Inflammatory macrophage treated with lipopolysaccharide for 1 hour (primary cell): ENCODE data around the gene MGA.
"Not testable (repeated sequence)": the region's sequence is repeated elsewhere in the genome, so short reads cannot be mapped to it uniquely, and the experiment has no call there.

ENCODE experiments used
- DNase-seq, 2 donors: peaks; one replicate each; pipeline ENCODE4 v3.0.0-alpha.2; 2020 to 2022

MGA gene

DNA sequence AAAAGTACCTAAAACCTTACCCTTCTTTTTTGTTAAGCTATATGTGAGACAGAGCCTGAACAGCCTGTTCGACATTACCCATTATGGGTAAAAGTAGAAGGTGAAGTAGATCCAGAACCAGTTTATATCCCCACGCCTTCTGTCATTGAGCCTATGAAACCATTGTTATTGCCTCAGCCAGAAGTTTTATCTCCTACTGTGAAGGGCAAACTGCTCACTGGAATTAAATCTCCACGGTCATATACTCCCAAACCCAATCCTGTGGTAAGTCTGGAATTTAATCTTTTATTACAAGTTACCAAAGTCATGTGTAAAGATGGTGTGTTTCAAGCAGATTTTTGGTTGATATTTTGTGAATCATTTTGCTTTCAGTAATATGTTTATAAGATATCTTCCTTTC lies 66.9 kb downstream of the MGA start:
- no peak for DNase-seq

DNA sequence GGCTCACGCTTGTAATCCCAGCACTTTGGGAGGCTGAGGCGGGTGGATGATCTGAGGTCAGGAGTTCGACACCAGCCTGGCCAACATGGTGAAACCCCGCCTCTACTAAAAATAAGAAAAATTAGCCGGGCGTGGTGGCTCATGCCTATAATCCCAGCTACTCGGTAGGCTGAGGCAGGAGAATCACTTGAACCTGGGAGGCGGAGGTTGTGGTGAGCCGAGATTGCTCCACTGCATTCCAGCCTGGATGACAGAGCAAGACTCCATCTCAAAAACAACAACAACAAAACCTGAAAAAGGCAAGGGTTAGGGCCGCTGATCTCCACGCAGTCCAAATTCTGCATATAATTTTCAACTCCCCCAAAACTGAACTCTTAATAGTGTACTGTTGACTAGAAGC lies 67.9 kb downstream of the MGA start:
- not testable (repeated sequence) for DNase-seq

DNA sequence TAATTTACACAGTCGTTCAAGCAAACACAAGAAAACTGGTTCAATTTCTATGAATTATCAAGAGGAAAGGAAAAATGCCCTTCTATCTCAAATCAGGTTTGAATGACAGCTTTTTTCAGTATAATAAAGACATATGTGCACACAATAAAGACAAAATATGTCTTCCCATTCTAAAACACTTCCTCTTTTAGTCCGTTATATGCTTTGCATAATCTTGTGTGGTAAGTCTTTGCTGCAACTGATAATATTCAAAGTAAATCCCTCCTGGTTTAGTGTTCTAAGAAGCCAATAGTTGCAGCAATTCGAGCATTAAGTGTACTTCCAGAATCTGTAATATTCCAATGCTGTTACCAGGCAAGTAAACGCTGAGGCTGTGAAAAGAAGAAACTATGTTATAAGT lies 70.3 kb downstream of the MGA start:
- DNase-seq: peak; percentile 55 to 71

DNA sequence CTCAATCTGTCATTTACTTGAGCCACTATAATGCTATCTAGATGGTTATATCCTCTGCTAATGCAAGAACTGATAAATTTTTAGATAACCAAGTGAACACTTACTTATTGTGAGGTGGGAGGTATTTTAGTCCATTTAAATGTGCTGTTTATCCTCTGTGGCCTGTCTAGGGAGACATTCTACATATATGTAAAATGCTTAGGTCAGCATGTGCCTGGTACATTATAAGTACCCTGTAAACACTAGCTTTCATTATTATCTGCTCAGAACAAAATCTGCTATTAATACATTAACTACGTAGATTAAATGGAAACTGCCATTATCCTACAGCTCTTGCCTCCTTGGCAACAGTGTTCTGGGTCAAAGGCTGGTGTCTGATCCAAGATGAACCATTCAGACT lies 72.3 kb downstream of the MGA start:
- DNase-seq: no peak

DNA sequence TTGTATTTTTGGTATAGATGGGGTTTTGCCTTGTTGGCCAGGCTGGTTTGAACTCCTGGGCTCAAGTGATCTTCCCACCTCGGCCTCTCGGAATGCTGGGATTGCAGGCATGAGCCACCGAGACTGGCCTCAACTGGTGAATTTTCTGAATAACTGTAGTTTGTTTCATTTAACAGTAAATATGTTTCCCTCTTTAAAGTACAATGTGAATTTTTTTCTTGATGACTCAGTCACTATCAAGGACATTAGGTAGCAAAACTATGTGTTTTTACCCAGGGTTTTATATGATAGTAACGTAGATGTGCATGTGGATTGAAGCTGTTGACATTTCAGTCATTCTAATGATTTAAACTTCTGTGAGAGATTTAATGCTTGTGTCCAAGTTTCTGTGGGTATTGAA lies 73.9 kb downstream of the MGA start:
- DNase-seq: no peak

DNA sequence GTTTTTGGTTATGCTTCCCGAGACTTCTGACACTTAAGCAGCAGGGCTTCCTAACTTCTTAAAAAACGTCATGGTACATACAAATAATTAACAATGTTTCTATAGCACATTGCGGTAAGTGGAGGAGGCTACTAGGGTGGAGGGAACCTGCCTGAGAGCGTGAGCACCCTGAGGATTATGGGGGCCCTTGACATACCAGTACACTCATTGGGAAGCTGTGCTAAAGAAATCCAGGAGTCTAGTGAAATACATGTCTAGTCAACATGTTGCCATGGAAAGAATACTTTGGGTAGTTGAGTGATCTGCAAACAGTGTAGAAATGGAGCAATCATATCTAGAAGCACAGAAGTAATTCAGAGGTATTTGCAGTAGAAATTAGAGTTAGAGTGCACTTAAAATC lies 74.8 kb downstream of the MGA start:
- no peak for DNase-seq

DNA sequence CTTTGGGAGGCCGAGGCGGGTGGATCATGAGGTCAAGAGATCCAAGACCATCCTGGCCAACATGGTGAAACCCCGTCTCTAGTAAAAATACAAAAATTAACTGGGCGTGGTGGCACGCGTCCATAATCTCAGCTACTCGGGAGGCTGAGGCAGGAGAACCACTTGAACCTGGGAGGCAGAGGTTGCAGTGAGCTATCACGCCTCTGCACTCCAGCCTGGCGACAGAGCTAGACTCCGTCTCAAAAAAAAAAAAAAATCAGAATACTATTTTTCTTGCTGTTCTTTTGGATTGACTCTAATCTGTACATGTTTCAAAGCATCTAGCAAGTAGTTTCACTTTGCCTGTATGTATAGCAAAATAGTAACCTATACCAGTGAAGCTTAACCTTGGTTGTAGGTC lies 75.3 kb downstream of the MGA start:
- DNase-seq: not testable (repeated sequence)

DNA sequence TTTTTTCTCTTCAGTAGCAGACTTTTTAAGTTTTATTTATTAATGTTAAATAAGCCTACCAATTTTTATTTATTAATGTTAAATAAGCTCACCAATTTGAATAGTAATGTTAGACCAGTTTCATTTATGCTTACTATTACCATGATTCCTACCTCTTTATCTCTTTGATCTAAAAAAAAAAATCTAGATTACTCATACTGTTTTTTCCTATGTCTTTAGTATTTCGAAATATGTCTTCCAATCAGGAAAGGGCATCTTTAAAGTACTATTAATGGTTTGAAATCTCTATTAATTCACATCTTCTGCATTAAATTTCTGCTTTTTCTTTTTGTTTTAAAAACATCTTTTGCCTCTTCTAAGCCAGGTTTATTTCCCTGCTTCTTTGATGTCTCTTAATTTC lies 86.6 kb downstream of the MGA start:
- DNase-seq: no peak

DNA sequence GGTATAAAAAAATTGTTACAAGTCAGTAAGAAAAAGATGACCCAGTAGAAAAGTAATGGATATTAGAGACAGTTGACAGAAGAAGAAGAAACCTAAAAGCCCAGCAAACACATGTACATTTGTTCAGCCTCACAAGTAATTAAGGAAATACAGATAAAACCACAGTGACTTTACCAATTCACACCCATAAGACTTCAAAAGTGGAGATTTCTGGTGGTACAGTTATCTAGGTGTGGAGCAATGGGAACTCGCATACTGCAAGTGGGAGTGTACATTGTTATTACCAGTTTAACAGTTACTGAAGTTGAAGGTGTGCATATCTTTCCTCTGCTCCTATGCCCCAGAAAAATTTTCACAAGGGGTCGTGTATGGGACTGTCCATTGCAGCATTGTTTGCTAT lies 96.0 kb downstream of the MGA start:
- DNase-seq: no peak

DNA sequence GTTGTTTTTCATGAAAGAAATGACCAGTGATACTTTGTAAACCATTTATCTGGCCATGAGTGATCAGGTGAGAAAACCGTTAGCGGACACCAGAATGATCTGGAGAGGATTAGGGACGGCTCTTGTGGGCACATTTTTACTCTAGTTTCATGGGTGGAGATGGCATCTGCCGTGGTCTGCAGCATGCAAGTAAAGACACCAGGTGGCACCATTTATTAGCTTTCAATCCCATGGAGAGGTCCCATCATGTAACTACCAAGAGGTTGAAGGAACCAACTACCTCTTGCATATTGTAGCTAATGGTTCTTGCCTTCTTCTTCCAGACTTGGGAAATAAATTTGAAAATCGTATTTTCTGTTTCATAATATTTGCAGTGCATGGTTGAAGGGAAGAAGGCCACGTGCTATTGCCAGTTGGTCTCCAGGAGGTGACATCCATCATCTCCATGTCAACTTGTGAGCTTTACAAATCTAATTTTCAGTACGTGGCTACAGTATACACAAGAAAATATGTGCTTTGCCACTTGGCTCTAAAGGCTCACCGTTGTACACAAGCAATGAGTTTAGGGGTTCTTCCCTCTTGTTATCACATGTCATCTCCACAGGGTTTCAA lies 112.6 kb downstream of the MGA start:
- DNase-seq: peak; percentile 68 to 78

DNA sequence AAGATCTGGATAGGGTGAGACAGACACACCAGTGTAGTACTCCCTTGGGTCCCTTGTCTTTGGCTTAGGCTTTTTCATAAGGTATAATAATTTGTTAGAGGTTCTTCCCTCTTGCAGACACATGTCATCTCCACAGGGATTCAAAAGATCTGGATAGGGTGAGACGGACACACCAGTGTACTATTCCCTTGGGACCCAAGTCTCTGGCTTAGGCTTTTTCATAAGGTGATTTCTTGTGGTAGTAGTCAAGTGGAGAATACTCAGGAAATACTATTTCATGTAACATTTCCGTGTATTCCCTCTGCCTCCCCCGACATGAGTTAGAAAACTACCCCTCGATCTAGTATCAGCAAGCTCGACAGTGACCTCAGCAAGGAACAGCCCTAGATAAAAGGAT lies 113.1 kb downstream of the MGA start:
- no peak for DNase-seq

DNA sequence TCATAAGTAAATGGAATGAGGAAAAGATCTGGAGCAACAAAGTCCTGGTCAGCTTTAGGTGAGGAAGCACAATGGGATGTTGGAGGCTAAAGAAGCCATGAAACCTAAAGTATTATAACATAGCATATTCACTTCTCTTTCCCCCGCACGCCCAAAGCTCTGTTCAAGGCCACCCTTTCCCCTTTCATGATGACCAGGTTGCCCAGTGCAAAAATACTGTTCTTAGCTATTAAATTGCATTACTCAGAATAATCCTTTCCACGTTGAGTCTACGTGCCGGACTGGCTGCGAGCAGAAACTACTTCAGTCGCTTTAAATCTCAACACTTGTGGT lies 113.5 kb downstream of the MGA start:
- DNase-seq: no peak

DNA sequence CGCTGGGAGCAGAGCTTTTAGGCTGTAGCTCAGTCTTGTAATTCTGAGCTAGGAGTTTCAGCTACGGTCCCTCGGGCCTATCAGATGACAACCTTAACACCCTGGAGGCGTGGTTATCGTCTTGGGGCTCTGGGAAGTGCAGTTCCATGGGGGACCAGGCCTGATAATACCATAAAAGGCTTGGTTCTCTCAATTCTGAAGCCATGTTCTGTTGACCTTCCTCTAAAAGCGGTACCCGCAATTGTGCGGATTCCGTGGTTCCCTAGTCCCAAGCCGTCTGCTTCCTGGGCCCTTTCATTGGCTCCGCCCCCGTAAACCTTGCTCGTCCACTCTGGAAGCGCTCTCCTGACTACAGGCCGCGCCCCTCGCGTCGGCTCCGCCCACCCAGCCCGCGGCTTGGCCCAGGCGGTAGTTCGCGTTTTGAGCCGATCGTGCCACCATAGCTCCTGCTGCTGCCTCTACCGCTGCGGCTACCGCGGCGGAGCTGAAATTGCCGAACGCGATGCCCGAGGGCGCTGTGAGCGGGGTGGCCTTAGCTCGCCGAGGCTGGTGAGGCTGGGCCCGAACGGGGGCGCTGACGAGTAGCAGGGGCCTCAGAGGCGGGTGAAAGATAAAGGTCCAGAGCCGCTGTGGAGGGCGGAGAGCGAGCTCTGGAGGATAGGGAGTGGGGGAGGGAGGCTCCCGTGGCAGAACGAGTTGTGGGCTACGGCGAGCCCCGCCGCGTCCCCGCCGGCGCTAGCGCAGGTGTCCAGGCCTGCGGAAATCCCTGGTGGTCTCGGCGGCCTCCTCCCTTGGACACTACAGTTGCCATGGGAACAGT lies 114.1 kb downstream of the MGA start, which contains the start of gene MAPKBP1:
Gene MAPKBP1, plus strand, starts transcription at position 423 of the 820 bp plus-strand sequence. CDS start 792 bp downstream, outside the sequence.
- DNase-seq: peak; percentile 99

DNA sequence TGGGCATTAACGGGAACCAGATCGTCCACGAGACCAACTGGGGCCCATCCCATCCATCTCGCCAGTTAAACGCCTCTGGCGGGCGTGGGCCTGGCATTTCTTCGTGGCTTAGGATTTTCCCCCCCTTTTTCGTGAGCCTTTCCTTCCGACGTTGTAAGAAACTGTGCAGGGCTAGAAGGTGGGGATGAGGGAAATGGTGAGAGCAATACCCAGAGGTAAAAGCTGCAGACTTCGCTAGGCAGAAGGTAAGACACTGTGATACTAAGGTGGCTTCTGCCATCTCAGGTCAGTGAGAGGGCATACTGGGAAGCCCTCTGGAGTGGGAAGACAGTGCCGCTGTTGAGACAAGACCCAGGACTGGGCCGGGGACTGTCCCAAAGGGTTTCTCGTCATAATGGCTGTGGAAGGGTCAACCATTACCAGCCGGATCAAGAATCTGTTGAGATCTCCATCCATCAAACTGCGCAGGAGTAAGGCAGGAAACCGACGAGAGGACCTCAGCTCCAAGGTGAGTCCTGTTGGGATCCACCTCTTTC lies 114.7 kb downstream of the MGA start:
- peak; percentile 51 to 64 for DNase-seq

DNA sequence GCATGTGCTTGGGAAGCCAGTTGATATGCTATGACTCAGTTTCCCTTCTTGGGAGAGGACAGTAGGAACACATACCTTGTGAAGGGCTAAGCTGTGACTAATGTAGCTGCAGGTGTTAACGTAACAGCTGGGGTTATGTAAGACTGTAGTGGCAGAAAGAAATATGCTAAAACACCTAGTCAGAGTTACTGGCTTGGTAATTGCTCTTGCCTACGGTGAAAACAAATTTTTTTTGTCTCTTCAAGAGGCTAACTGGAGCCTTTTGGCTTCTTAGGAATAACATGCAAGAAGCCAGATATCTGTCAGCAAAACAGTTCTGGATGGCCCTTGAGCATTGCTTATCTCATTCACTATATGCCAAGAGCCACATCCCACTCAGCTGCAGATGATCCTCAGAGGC lies 115.4 kb downstream of the MGA start:
- no peak for DNase-seq

DNA sequence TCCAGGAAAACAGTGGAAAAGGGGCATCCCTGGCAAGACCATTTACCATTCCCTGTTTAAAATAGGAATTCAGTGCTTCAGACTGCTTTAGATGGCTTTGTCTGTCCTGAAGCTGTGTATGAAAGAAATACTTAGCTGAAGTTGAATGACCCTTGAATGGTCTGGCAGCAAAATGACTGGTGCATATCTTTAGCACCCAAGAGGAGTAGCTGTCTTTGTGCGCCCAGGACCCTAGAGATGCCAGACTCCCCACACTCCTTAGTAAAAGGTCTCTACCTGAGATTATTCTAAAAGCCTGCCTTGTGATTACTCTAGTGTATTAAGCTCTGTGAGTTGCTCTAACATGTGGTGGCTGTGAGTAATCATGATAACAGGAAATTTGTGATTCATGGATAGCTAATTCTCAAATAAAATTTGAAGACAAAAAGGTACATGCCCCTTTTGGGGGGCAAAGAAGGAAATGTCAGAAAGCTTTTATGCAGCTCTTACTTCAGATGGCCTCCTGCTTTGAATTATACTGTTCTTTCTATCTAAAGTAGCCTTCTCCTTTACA lies 117.3 kb downstream of the MGA start:
- DNase-seq: no peak

DNA sequence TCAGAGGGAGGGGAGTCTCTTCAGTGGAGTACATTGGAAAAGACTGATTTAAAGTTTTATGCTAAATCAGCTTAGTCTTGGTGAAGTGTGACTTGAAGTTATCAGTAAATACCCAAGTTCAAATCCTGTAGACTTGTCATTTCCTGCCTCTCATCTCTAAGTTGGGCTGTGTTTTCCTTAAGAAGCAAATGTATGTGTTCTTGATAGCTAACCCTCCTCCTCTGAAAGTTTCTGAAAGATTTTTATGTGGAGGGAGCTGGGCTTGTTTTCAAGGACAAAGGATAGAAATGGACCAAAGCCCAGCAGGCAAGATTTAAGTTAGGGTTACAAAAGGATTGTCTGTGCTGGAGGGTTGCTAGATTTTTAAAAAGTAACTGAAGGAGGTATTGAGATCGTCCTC lies 118.3 kb downstream of the MGA start:
- DNase-seq: no peak

DNA sequence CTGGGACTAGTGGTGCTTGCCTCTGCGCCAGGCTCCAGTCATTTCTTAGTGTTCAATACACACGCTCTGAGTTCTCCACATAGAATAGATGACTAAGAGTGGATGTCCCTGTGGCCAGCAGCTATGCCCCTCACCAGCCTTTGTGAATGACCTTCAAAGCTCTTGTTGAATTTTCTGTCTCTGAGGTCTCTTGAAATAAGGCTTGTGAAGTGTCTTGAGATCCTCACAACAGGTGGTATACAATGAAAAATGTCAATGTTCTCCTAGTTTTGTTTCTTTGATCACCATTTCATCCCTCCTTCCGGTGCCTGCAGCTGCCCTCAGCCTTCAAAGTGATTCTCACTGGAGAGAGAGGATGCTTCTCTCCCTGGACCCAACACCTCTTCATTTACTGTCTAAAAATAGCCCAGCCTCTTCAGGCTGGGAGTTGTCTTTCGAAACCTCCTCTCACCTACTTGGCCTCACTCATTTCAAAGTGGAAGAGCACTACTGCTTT lies 119.5 kb downstream of the MGA start:
- DNase-seq: no peak

DNA sequence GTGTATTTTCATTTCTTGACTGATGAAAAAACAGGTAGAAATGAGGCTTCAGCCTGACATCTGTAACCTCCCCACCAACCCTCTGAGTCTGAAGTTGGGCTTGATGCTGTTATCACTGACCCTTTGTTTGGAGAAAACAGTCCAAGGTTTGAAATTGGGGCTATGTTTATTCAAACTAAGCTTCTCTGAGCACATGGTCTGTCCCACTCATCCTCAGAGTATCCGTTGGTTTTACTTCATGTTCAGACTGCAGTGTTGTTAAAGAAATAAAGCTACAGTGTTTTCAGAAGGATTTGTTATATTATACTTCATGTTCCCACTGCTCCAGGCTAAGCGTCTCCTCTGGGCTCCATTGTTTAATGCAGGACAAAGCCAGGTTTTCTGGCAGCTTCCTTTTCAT lies 120.1 kb downstream of the MGA start:
- no peak for DNase-seq

DNA sequence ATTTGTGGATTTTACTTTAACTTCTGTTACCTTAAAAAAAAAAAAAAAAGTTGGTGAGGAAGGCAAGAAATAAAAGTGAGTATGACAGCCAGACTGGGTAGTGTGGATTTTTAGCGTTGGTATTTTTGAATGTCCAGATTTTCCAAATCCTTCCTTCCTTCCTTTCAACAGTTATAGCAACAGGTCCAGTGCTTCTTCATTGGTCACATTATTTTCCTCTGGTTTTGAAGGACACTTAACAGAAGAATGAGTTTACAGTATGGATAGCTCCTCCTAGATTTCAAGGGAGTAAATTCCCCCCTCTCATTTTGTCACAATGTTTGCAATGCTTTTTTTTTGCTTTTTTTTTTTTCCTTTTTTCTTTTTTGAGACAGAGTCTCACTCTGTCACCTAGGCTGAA lies 120.5 kb downstream of the MGA start:
- no peak for DNase-seq

DNA sequence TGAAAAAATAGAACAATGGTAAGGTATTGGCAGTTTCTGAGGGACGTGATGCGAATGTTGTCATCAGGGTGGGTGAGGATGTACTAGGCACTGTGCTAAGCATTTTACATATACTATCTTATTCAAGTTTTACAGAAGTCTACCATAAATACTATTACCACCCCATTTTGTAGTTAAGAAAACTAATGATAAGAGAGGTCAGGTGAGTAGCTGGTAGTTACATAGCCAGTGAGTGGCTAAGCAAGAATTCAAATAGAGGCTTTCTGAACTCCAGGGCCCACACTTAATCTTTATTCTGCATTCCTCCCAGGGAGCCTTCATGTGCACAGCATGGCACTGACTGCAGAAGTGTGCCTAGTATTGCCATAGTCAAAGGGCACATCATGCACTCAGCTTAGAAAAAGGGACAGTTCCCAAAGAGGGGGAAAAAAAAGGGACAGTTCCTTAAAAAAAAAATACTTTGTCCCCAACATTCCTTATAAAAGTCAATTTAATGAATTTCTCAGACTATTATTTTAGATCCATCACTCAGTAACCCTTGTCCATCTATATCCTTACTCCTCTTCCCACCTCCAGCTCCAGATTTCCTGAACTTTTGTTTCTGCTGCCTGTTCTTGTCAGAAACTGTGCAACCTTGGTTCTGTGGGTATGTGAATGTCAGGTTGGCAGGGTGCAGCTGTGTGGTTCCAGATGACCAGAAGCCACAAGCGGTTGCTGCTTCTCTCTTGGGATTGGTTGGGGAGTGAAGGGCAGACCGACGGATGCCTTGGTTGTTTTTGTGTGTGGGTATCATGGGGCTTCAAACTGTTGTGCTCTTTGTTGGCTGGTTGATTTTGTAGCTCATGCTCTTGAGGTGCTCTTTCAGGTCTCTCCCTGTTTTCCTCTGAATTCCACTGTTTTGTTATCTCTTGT lies 122.4 kb downstream of the MGA start:
- no peak for DNase-seq

DNA sequence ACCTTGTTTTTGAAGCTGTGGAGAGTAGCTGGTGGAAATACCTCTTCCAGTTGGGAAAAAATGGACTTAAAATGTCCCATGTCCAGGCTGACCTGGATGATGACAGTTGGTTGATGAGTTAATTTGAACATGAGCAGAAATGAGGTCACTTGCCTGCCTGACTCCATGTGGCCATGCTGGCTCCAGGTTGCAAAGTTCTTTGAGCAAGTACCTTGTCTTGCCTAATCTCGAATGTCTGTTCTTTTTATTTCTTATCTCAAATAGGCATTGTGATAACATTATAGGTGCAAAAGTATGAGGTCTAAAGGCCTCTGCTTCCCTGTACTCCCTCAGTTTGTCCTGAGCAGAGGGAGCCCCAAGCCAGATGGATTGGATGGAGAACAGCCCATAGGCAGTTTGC lies 123.1 kb downstream of the MGA start:
- no peak for DNase-seq

DNA sequence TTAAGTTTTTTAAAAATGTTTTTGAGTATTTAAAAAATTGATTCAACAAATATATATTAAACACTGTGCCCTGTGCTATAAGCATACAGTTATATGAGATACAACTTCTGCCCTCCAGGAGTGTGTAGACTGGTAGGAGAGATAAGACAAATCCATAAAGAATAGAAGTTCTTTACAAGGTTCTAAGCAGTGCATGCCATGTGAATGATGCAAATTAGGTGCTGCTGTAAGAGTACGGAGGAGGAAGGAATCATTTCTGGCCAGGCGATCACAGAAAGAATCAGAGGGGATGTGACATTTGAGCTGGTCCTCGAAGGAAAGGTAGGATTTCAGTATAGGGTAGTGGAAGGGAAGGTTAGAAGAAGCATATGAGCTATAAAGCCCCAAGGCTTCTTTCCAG lies 128.1 kb downstream of the MGA start:
- DNase-seq: no peak
